D721Med (cell line): Measurements from ENCODE around the gene PRR30.

Experiments
- DNase-seq: peaks from one replicate; pipeline ENCODE4 v3.0.0; 2011; ENCODE audit warnings: low spot score; ENCODE audit not compliant: insufficient read length
- FAIRE-seq: peaks from 2 replicates; lab custom pipeline; 2011; peaks lifted over from hg19 to GRCh38; lab: Jason Lieb, UNC
- TF ChIP-seq, protein P1 (sequence below): IDR thresholded peaks from 2 replicates; pipeline ENCODE4 v1.5.1; 2012; ENCODE audit warnings: mild to moderate bottlenecking, control low read depth; ENCODE audit not compliant: insufficient read depth; ENCODE audit errors: missing control alignments

The PRR30 gene

DNA sequence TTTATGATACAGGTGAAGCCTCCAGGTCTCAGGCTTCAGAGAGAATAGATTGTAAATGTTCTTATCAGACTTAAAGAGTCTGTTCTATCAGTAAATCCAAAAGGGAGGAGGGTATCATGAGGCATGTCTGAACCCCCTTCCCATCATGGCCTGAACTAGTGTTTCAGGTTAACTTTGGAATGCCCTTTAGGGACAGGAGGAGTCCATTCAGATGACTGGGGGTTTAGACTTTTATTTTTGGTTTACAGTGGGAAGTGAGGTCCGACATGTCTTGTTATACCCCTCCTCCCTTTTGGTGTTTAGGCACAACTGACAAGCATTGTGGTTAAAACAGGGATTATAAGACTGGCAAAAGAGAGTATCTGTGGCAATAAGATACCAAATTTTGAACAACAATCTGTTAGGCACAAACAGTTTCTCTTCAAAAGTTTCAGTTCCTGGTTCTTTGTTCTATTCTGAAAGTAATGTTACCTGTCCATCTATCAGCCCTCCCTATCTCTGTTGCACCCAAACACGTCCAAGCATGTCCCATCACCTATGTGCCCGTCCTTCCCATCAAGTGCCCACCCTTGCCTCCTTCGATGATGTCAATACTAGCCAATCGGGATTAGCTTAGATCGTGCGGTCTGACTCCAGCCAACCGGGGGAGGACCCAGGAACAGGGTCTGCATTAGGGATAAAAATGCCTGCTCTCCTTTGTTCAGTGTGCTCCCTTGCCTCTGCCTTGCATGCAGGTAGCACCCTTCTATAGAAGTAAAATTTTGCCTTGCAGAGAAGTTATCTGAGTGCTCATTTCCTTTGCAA lies 26.0 kb upstream of the PRR30 start:
- DNase-seq (no peak), FAIRE-seq (no peak)
- TF ChIP-seq, protein P1, sequence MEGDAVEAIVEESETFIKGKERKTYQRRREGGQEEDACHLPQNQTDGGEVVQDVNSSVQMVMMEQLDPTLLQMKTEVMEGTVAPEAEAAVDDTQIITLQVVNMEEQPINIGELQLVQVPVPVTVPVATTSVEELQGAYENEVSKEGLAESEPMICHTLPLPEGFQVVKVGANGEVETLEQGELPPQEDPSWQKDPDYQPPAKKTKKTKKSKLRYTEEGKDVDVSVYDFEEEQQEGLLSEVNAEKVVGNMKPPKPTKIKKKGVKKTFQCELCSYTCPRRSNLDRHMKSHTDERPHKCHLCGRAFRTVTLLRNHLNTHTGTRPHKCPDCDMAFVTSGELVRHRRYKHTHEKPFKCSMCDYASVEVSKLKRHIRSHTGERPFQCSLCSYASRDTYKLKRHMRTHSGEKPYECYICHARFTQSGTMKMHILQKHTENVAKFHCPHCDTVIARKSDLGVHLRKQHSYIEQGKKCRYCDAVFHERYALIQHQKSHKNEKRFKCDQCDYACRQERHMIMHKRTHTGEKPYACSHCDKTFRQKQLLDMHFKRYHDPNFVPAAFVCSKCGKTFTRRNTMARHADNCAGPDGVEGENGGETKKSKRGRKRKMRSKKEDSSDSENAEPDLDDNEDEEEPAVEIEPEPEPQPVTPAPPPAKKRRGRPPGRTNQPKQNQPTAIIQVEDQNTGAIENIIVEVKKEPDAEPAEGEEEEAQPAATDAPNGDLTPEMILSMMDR, result no peak

DNA sequence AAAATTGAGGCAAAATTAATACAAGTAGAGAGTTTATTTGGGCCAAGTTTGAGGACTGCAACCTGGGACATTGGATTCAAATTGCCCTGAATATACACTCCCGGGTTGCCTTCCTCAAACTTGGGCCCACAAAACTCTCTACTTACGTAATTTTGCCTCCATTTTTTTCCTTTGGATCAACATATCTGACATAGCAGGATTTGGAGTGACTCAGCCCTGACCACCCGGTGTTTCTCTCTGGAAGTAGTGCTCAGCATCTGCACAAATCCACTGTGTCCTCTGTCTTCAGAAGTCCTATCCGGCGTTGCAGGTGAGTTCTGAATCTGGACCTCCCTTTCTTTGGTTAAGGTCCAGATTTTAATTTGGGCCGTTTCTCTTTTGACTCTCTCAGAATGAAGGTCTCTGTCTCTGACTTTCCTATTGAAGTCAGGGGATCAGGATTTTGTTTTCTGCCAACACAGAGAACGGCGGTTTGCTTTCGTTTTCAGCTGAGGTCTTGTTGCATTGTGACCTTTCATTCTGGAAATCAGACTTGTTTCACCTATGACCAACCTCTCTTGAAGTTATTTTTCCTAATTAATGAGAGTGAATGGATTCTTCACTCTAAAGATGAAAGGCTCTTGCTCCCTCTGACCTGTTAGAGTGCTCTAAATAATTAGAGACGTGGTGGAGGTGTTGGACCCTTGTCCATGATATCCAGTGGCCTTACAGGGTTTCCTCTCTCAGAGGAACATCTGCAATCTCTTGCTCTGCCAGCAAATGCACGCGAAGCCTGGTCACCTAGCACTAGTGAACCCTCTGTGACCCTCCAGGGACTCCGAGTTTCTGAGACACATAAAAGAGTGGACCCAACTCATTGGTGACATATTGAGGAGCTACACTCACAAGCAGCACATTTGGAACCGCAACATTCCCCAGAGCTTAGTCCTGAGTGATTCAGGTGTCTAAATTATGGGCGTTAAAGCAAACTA lies 23.2 kb upstream of the PRR30 start:
- DNase-seq (no peak), FAIRE-seq (no peak)
- TF ChIP-seq, protein P1, result no peak

DNA sequence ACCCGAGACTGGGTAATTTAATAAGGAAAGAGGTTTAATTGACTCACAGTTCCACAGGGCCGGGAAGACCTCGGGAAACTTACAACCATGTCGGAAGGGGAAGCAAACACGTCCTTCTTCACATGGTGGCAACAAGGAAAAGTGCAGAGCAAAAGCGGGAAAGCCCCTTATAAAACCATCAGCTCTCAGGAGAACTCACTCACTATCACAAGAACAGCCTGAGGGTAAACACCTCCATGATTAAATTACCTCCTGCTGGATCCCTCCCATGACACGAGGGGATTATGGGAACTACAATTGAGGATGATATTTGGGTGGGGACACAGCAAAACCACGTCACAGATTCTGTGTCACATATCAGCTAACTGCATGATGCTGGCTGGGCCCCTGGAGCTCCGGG lies 21.0 kb upstream of the PRR30 start:
- TF ChIP-seq, protein P1, result no peak
- no peak for FAIRE-seq
- DNase-seq, result no peak

DNA sequence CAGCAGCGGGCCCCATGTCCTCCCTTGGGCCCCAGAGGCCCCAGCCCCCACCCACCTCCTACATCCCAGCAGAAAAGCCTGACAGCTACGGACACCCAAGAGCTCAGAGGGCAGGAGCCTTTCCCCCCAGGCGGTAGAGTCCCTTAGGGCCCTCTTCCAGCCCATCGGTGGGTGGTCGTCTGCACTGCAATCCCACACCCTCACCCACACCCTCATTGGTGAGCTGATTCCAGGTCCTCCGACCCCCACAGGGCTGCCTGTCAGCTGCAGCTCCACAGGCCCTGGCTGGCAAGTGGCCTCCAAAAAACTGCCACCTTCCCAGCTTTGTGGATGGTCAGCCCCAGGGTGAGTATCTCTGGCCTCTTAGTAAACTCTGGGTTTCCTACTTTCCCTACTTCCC lies 20.1 kb upstream of the PRR30 start:
- DNase-seq (peak; percentile 8), FAIRE-seq (no peak)
- TF ChIP-seq, protein P1, result no peak

DNA sequence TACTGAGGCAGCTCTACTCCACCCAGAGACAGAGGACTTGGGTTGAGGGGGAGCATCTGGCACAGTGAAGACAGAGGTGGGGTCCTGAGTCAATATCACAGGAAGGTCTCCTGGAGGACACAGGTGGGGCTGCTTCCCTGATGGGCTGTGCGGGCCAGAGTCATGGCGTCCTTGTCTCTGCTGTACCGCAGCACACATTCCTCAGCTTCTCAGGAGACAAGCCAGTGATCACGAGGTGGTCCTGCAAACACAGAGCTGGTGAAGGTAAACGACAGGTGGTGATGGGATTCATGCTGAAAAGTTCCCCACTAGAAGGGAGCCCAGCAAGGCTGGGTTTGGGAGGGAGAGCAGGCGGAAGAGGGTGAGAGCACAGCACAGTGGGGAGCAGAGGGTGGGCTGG lies 19.3 kb upstream of the PRR30 start:
- TF ChIP-seq, protein P1, result no peak
- FAIRE-seq (no peak), DNase-seq (peak; percentile 2)

DNA sequence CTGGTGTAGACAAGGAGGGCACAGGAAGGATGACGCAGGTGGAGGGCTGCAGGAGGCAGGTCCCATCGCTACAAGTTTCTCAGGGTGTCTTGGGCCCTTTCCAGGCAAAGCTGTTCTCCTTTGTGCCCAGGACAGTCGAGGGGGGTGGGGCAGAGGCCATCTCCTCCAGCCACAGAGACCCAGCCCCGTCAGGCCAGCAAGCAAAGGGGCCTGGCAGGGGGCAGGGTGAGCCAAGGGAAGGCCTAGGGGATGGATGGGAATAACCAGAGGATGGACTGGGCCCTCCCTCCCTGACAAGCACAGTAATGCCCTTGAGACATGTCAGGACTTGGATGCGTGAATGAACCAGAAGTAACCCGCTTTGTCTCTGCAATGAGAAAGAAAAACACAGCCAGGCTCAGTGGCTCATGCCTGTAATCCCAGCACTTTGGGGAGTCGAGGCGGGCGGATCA lies 15.9 kb upstream of the PRR30 start:
- TF ChIP-seq, protein P1, result no peak
- no peak for FAIRE-seq
- no peak for DNase-seq

DNA sequence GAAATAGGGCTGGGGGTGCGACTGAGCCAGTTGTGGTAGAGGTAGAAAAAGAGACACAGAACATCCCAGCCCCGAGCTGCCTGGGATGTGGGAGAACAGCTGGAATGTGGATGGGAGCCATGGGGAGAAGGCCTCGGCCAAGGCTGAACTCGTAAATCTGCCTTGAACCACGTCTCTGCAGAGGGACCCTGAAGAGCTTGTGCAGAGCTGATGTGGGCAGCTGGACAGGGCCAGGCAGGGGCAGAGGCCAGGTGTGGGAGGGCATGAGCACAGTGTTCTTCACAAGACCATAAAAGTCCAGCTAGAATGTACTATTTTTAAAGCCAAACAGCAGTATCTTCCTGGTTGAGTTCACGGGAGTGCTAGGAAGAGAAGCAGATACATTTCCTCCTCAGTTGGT lies 15.3 kb upstream of the PRR30 start:
- FAIRE-seq (no peak), DNase-seq (no peak)
- TF ChIP-seq, protein P1, result no peak
